Esophagus muscularis mucosa (tissue), 4 donors: ENCODE data around the gene CD47. TPM values are rescaled to one million over a fixed set of nuclear protein-coding genes. Genes with fewer than 3 reads are reported as not detected.

Source experiments
- DNase-seq: peaks from one replicate; pipeline ENCODE4 v3.0.0-alpha.2; 2017; ENCODE audit errors: extremely low spot score
- H3K27ac ChIP-seq, 4 donors: fragments of 200-600 bp; sonication (generic); replicated peaks in 1 of 4; 1 replicate in 3 of 4; 2 replicates in 1 of 4; pipeline ENCODE4 v1.5.1; 2016 to 2019; ENCODE audit warnings: mild to moderate bottlenecking in 1 of 4
- H3K27me3 ChIP-seq, 4 donors: fragments of 200-600 bp; sonication (generic); one replicate each; pipeline versions ENCODE4 v1.5.1 to v1.6.0; 2016 to 2019
- H3K36me3 ChIP-seq, 4 donors: fragments of 200-600 bp; sonication (generic); one replicate each; pipeline ENCODE4 v1.5.1; 2016 to 2019
- H3K4me1 ChIP-seq, 4 donors: fragments of 200-600 bp; sonication (generic); one replicate each; pipeline ENCODE4 v1.5.1; 2016 to 2019
- H3K4me3 ChIP-seq, 4 donors: fragments of 200-600 bp; sonication (generic); 1 replicate in 2 of 4; 2 replicates in 2 of 4; pipeline ENCODE4 v1.5.1; 2016 to 2019; ENCODE audit warnings: mild to moderate bottlenecking in 4 of 4, moderate library complexity in 1 of 4
- H3K9me3 ChIP-seq, 4 donors: fragments of 200-600 bp; sonication (generic); 1 replicate in 3 of 4; 2 replicates in 1 of 4; pipeline ENCODE4 v1.5.1; 2016 to 2019
- CTCF ChIP-seq, 3 experiments: fragments of 200-600 bp in 2 of 3; fragments of 450-650 bp in 1 of 3; sonication (generic) in 2 of 3; IDR thresholded peaks; one replicate each; pipeline ENCODE4 v1.5.1; 2017 to 2019; ENCODE audit warnings: antibody characterized with exemption in 3 of 3, mild to moderate bottlenecking in 2 of 3, moderate library complexity in 1 of 3
- EP300 ChIP-seq: sonication (generic); formaldehyde crosslinking; IDR thresholded peaks from one replicate; pipeline ENCODE4 v1.6.1; 2017; ENCODE audit warnings: antibody characterized with exemption
- POLR2A ChIP-seq: fragments of 450-650 bp; IDR thresholded peaks from one replicate; pipeline ENCODE4 v1.6.1; 2017; ENCODE audit warnings: antibody characterized with exemption, moderate library complexity, mild to moderate bottlenecking, low read depth
- POLR2AphosphoS5 ChIP-seq, 2 donors: sonication (generic); formaldehyde crosslinking; IDR thresholded peaks; one replicate each; pipeline ENCODE4 v1.6.1; 2017; ENCODE audit warnings: antibody characterized with exemption in 2 of 2
- WGBS: methylation state at CpG from one replicate; pipeline ENCODE4 v1.1.5; 2018; 5-methylcytosine and 5-hydroxymethylcytosine counted together
- intact Hi-C: fragments of 100-400 bp; cut with DNase I; formaldehyde crosslinking; loops from one replicate; pipeline ENCODE4 v1.15.1; 2023
- total RNA-seq, 4 donors: library from RNA; depleted of rRNA; stranded (reverse); fragments of >200 nt; gene quantifications; one replicate each; pipeline versions ENCODE4 v1.1.0 to v1.2.1, GENCODE V29; 2016

Gene CD47
- total RNA-seq, 4 donors from 2014 or later = 31.6 to 57.7 (median 49.7) TPM

- Histone ChIP-seq H3K36me3 (no peaks in the 10 kb centered on the region), H3K9me3 (no peaks in the 10 kb centered on the region), H3K4me3 (no peak overlapping the region), H3K27ac (no peak overlapping the region), H3K27me3 (no peaks in the 10 kb centered on the region), H3K4me1 (peaks cover 6 to 69% (median 47%) of the 10 kb centered on the region in 4 donors)
- intact Hi-C loops = no loop called here
- DNase-seq = no peak
- TF ChIP-seq CTCF (IDR thresholded peaks at IDR 0.05) = no peak
- WGBS = 92% methylated on average over 4 of the region's 4 CpGs
Observed at GRCh38 chr3:108086653-108087052, 4.2 kb downstream of the CD47 start.

GRCh38 chr3:108085810-108086350, 5.0 kb downstream of the CD47 start:
- H3K27me3 ChIP-seq = no peaks in the 10 kb centered on the region
- no peaks in the 10 kb centered on the region for H3K9me3 ChIP-seq
- H3K4me3 ChIP-seq = no peak overlapping the region
- no peak for DNase-seq
- no peaks in the 10 kb centered on the region for H3K36me3 ChIP-seq
- no peak overlapping the region for H3K27ac ChIP-seq
- WGBS = 69% methylated on average over 2 of the region's 2 CpGs
- H3K4me1 ChIP-seq = peaks cover 6 to 71% (median 45%) of the 10 kb centered on the region in 4 donors
- intact Hi-C loops = no loop called here
- TF ChIP-seq POLR2AphosphoS5 (IDR thresholded peaks at IDR 0.05) (no peak), POLR2A (no peak), EP300 (no peak)

- Histone ChIP-seq H3K36me3 (no peaks in the 10 kb centered on the region), H3K4me3 (no peak overlapping the region), H3K9me3 (no peaks in the 10 kb centered on the region), H3K4me1 (peaks cover 6 to 76% (median 49%) of the 10 kb centered on the region in 4 donors), H3K27ac (no peak overlapping the region), H3K27me3 (no peaks in the 10 kb centered on the region)
- no peak for TF ChIP-seq POLR2A
- TF ChIP-seq POLR2AphosphoS5 (IDR thresholded peaks at IDR 0.05) = no peak
- no peak for TF ChIP-seq EP300
- TF ChIP-seq CTCF (IDR thresholded peaks at IDR 0.05) = no peak
- no peak for DNase-seq
- intact Hi-C loops = no loop called here
Observed at GRCh38 chr3:108085370-108085769, 5.5 kb downstream of the CD47 start.

GRCh38 chr3:108079877-108080276, 11.0 kb downstream of the CD47 start:
- Histone ChIP-seq H3K9me3 (no peaks in the 10 kb centered on the region), H3K27ac (no peak overlapping the region), H3K36me3 (no peaks in the 10 kb centered on the region), H3K27me3 (no peaks in the 10 kb centered on the region), H3K4me1 (peaks cover 2 to 44% (median 19%) of the 10 kb centered on the region in 4 donors), H3K4me3 (no peak overlapping the region)
- DNase-seq = no peak
- intact Hi-C loops = no loop called here
- TF ChIP-seq EP300 (no peak), CTCF (IDR thresholded peaks at IDR 0.05) (no peak), POLR2A (no peak), POLR2AphosphoS5 (IDR thresholded peaks at IDR 0.05) (no peak)
- WGBS = 83% methylated on average over 5 of the region's 5 CpGs

- 90% methylated on average over 1 of the region's 1 CpG for WGBS
- Histone ChIP-seq H3K36me3 (no peaks in the 10 kb centered on the region), H3K4me3 (no peak overlapping the region), H3K27ac (no peak overlapping the region), H3K4me1 (peaks cover 0 to 42% (median 19%) of the 10 kb centered on the region in 4 donors), H3K9me3 (no peaks in the 10 kb centered on the region), H3K27me3 (no peaks in the 10 kb centered on the region)
- intact Hi-C loops = no loop called here
- TF ChIP-seq POLR2AphosphoS5 (IDR thresholded peaks at IDR 0.05) (no peak), EP300 (no peak), POLR2A (no peak), CTCF (IDR thresholded peaks at IDR 0.05) (no peak)
- no peak for DNase-seq
Observed at GRCh38 chr3:108079043-108079442, 11.8 kb downstream of the CD47 start.
